CD4-positive, alpha-beta T cell (primary cell): ENCODE data around the gene TUB. TPM values are rescaled to one million over a fixed set of nuclear protein-coding genes. Genes with fewer than 3 reads are reported as not detected.

Source experiments
- ATAC-seq: fragments of 200-7000 bp; cut with Tn5 transposase; one replicate; pipeline ENCODE4 v1.10.0; 2022; ENCODE audit warnings: mild to moderate bottlenecking; ENCODE audit not compliant: poor library complexity
- CTCF ChIA-PET: fragments of 350-600 bp; sonication (Branson Sonifier 250); formaldehyde crosslinking; loops from one replicate; lab custom pipeline; 2021; ENCODE audit warnings: antibody characterized with exemption, inconsistent platforms; lab: Charles Lee
- POLR2A ChIA-PET: fragments of 350-600 bp; sonication (Branson Sonifier 250); formaldehyde crosslinking; loops from one replicate; lab custom pipeline; 2021; ENCODE audit warnings: antibody characterized with exemption, inconsistent platforms; lab: Charles Lee
- DNase-seq, 14 experiments: peaks; one replicate each; pipeline ENCODE4 v3.0.0-alpha.2; 2013 to 2020; ENCODE audit warnings: mixed read lengths in 2 of 14
- H3K27ac ChIP-seq, 2 donors: one replicate each; pipeline versions ENCODE4 v1.5.1 to v1.7.0; 2013; ENCODE audit warnings: low read length in 2 of 2, low read depth in 1 of 2, mild to moderate bottlenecking in 1 of 2
- H3K27me3 ChIP-seq, 2 experiments: 1 replicate in 1 of 2; 2 replicates in 1 of 2; pipeline versions ENCODE4 v1.6.1 to v1.7.0; 2013; ENCODE audit warnings: low read length in 2 of 2, control low read depth in 1 of 2, mild to moderate bottlenecking in 1 of 2, moderate library complexity in 1 of 2; ENCODE audit not compliant: insufficient read depth in 2 of 2, control insufficient read depth in 1 of 2
- H3K36me3 ChIP-seq: one replicate; pipeline ENCODE4 v1.6.1; 2013; ENCODE audit warnings: low read length, control low read depth; ENCODE audit not compliant: insufficient read depth
- H3K4me1 ChIP-seq: one replicate; pipeline ENCODE4 v1.6.1; 2013; ENCODE audit warnings: low read length, control low read depth; ENCODE audit not compliant: insufficient read depth
- H3K4me3 ChIP-seq: one replicate; pipeline ENCODE4 v1.5.1; 2013; ENCODE audit warnings: mild to moderate bottlenecking, low read length, moderate library complexity
- H3K9me3 ChIP-seq, 2 experiments: 1 replicate in 1 of 2; 2 replicates in 1 of 2; pipeline versions ENCODE4 v1.6.1 to v1.7.0; 2013; ENCODE audit warnings: low read length in 2 of 2, mild to moderate bottlenecking in 2 of 2, control low read depth in 1 of 2, moderate library complexity in 1 of 2; ENCODE audit not compliant: control insufficient read depth in 1 of 2, insufficient read depth in 1 of 2
- H3K27ac Mint-ChIP-seq: one replicate; pipeline ENCODE4 v1.8.0; 2020; ENCODE audit warnings: mixed read lengths
- H3K27me3 Mint-ChIP-seq: one replicate; pipeline ENCODE4 v1.8.0; 2021; ENCODE audit warnings: mixed read lengths
- H3K36me3 Mint-ChIP-seq: one replicate; pipeline ENCODE4 v1.8.0; 2021; ENCODE audit warnings: low read depth, mixed read lengths
- H3K4me1 Mint-ChIP-seq: one replicate; pipeline ENCODE4 v1.8.0; 2021; ENCODE audit warnings: low read depth, mixed read lengths
- H3K4me3 Mint-ChIP-seq: one replicate; pipeline ENCODE4 v1.8.0; 2020; ENCODE audit warnings: mild to moderate bottlenecking, mixed read lengths
- H3K9me3 Mint-ChIP-seq: one replicate; pipeline ENCODE4 v1.8.0; 2020; ENCODE audit warnings: mixed read lengths
- CTCF ChIP-seq: fragments of 200-600 bp; IDR thresholded peaks from one replicate; pipeline ENCODE4 v1.8.0; 2022; ENCODE audit warnings: antibody characterized with exemption, mild to moderate bottlenecking
- intact Hi-C, 2 experiments: fragments of 100-400 bp; cut with DNase I in 1 of 2; cut with micrococcal nuclease in 1 of 2; formaldehyde crosslinking; loops; one replicate each; pipeline versions ENCODE4 v1.15.1 to v1.9.0; 2023 to 2025; cut with DNase I, micrococcal nuclease
- total RNA-seq, 174 experiments: library from RNA in 2 of 174; stranded (reverse) in 2 of 174; gene quantifications; one replicate each; pipeline ENCODE4 v1.2.3 and lab custom pipeline; 2021 to 2026

TUB gene
- total RNA-seq, 2 experiments from 2014 or later = 0.08 TPM; not detected in 1

- no peaks in the 10 kb centered on the region for H3K4me1 ChIP-seq
- intact Hi-C loops = no loop called here
- Mint-ChIP-seq H3K4me1 (no peaks in the 10 kb centered on the region), H3K27ac (no peak overlapping the region), H3K4me3 (no peak overlapping the region), H3K9me3 (no peaks in the 10 kb centered on the region), H3K27me3 (peaks cover 31% of the 10 kb centered on the region), H3K36me3 (no peaks in the 10 kb centered on the region)
- no peaks in the 10 kb centered on the region for H3K9me3 ChIP-seq
- ATAC-seq (no peak), DNase-seq (peak in 1 of 14 experiments; percentile 16)
- no peak overlapping the region for H3K27ac ChIP-seq
- H3K36me3 ChIP-seq = no peaks in the 10 kb centered on the region
- no peak overlapping the region for H3K4me3 ChIP-seq
- ChIA-PET CTCF (no interaction called here), POLR2A (no interaction called here)
- TF ChIP-seq CTCF = no peak
- H3K27me3 ChIP-seq = peaks cover 0 to 2% of the 10 kb centered on the region in 2 experiments
These were observed 41.3 kb upstream of the TUB start for GRCh38 chr11:8039530-8040260.

- Histone ChIP-seq H3K36me3 (no peaks in the 10 kb centered on the region), H3K27ac (no peak overlapping the region), H3K4me1 (no peaks in the 10 kb centered on the region), H3K9me3 (no peaks in the 10 kb centered on the region), H3K4me3 (no peak overlapping the region), H3K27me3 (peaks cover 0 to 2% of the 10 kb centered on the region in 2 experiments)
- ATAC-seq = no peak
- peak in 1 of 14 experiments; percentile 20 for DNase-seq
- no peak for TF ChIP-seq CTCF
- Mint-ChIP-seq H3K27ac (no peak overlapping the region), H3K4me3 (no peak overlapping the region), H3K36me3 (no peaks in the 10 kb centered on the region), H3K27me3 (peaks cover 34% of the 10 kb centered on the region), H3K4me1 (no peaks in the 10 kb centered on the region), H3K9me3 (no peaks in the 10 kb centered on the region)
- POLR2A ChIA-PET = no interaction called here
- CTCF ChIA-PET = no interaction called here
- intact Hi-C loops = no loop called here
These were observed 40.6 kb upstream of the TUB start for GRCh38 chr11:8040261-8040920.

- intact Hi-C loops = no loop called here
- no peak overlapping the region for H3K27ac Mint-ChIP-seq
- no peaks in the 10 kb centered on the region for H3K36me3 Mint-ChIP-seq
- Histone ChIP-seq H3K36me3 (no peaks in the 10 kb centered on the region), H3K4me3 (no peak overlapping the region), H3K27me3 (peaks cover 0 to 2% of the 10 kb centered on the region in 2 experiments), H3K27ac (no peak overlapping the region), H3K4me1 (no peaks in the 10 kb centered on the region), H3K9me3 (no peaks in the 10 kb centered on the region)
- no peak for DNase-seq
- TF ChIP-seq CTCF = no peak
- H3K4me3 Mint-ChIP-seq = no peak overlapping the region
- no peak for ATAC-seq
- ChIA-PET POLR2A (no interaction called here), CTCF (no interaction called here)
- peaks cover 35% of the 10 kb centered on the region for H3K27me3 Mint-ChIP-seq
- no peaks in the 10 kb centered on the region for H3K4me1 Mint-ChIP-seq
- no peaks in the 10 kb centered on the region for H3K9me3 Mint-ChIP-seq
These were observed 40.1 kb upstream of the TUB start for GRCh38 chr11:8040921-8041285.
